GM21825 (cell line): ENCODE data around the gene RPTOR.
"Not testable (repeated sequence)": the region's sequence is repeated elsewhere in the genome, so short reads cannot be mapped to it uniquely, and the experiment has no call there.

ENCODE experiments used
- ATAC-seq: cut with Tn5 transposase; IDR thresholded peaks from one replicate; pipeline ENCODE4 v1.9.1; 2021; ENCODE audit warnings: mild to moderate bottlenecking, moderate library complexity; ENCODE audit not compliant: unreplicated experiment

The RPTOR gene

DNA sequence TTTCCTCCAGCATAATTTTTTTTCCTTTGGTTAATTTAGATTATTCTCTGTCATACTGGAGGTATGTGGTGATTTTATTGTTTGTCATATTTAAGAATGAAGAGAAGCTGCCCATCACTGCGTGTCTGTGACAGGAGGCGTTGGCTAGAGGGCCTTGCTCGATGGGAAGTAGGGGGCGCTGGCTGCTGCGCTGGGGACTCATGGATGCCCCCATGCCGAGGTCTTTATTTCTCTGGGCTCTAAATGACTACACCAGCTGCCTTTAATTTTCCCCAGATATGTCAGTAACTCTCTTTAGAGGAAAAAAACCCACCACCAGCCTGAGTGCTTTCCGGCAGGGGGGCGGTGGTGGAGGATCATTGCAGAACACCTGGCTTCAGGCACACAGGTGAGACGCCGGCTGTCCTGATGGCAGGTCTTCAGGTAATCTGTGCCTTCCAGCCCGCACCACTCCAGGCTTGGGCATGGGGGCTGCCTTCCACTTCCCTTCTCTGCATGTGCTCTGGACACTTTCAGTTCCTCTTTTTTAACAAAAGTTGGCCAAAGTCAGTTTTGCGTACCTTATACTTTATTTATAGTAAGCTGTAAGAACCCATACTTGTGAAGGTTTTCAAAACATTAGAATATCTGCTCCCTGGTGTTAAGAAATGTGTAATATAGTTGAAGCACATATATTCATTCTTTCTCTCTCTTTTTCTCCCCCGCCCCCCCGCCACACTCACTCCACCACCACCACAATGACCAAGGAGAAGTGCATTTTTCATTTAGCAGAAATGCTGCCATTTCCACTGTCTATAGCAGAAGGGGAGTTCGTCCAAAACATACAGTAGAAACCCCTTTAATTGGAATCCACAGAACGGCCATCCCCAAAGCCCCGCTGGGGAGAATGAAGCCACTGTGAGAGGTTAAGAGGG lies 192.7 kb downstream of the RPTOR start:
- peak; percentile 72 for ATAC-seq

DNA sequence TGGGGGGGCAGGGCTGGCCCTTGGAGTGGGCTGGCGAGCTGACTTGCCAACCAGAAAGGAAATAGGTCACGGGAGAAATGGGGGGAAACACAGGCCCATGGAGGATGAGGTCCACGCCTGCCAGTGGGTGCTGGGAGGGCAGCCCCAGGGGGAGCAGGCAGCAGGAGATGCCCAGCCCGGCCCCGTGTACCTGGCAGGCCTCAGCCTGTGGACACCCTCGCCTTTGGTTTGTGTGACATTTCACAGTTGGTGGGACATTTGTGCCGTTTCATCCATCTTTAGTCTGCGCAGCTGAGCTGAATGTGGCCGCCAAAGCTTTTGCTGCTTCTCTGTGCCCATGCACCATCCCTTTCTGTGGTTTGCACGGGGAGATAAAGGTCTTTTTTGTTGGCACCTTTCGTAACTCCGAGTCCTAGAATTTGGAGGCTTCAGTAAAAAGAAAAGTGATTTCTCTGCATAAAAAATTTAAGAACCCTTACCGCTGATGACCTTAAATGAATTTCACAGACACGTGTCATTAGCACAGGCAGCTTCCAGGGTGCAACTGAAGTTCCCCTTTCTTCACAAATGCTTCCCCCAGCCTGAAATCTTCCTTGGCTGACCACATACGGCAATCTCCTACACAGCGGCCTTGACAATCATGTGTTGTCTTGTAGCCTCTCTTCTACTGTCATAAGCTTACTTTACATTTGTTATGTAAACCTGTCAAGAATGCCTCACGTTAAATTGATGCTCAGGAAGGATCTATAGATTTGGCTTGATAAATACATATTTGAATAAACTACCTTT lies 193.6 kb downstream of the RPTOR start:
- ATAC-seq = peak; percentile 4

DNA sequence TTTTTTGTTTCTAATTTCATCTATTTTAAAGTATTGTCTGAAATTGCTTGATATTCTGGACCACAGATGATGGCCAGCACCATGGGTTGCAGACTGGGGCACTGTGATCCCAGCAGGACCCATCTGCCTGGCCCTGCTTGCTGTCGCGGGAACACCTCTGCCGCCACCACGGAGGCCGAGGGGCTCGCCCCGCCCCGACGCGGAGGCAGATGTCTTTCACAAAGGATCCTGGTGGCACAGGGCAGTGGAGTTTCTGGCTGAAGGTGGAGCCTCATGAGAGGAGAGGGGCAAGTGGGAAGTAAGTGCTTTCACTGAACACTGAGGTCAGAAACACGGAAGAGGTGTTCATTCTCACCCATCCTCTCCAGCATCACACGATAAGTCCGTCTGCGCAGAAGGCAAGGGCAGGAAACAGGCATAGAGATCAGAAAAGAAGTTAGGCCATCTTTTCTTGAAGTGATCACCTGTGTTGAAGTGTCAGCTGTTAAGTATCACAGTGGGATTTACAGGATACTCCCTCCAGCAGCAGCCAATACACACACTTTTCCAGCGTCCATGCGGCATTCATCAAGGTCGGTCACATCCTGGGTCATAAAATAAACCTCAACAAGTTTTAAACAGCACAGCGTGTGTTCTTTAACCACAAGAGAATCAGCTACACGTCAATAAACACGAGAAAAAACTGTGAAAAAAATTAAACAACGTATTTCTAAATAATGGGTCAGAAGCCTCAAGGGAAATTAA lies 194.5 kb downstream of the RPTOR start:
- ATAC-seq = no peak

DNA sequence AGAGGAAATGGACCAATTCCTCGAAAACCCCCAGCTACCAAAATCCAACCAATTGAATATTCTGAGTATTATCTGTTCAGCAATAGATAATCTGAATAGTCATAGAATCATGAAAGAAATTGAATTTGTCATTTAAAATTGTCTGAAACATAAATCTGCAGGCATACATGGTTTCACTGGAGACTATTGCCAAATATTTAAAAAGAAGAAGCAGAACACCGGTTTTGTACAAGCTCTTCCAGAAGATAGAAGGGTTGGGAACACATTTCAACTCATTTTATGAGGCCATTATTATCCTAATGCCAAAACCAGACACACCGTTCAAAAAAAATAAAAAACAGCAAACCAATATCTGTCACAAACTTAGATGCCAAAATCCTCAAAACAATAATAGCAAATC lies 195.5 kb downstream of the RPTOR start:
- no peak for ATAC-seq

DNA sequence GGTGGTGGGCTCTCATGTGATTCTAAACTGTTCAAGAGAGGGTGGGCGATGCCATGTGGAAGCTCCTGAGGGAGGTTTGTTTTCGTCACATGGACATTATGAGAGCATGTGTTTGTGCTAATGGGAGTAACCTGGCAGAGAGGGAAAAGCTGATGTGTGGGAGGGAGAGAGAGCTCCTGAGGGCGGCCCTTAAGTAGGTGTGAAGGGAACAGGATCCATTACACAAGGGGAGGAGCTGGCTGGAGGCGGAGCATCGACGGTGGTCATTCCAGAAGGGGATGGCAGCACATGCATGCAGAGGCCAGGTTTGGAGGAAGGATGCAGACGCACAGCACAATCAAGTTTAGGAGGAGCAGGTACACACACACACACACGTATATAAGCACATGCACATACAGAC lies 197.5 kb downstream of the RPTOR start:
- no peak for ATAC-seq

DNA sequence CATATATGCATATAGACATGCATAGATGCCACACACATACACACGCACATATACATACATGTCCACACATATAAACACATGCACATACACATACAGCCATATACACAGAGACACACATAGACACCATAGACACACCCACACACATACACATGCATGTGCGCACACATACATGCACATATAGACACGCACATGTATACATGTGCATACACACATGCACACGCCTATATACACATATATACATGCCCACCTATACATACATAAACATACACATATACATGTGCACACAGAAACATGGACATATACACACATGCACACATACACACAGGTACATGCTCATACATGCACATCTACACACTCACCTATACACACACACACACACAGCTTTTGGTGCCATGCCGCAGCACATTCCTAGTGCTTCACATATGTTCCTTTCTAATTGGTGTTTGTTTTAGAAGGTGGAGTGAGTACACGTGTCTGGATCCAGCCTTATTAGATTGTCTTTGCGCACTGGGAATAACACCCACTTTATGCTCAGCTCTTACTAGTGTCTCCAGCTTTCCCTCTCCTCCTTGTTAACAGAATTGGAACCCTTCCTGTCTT lies 198.0 kb downstream of the RPTOR start:
- no peak for ATAC-seq

DNA sequence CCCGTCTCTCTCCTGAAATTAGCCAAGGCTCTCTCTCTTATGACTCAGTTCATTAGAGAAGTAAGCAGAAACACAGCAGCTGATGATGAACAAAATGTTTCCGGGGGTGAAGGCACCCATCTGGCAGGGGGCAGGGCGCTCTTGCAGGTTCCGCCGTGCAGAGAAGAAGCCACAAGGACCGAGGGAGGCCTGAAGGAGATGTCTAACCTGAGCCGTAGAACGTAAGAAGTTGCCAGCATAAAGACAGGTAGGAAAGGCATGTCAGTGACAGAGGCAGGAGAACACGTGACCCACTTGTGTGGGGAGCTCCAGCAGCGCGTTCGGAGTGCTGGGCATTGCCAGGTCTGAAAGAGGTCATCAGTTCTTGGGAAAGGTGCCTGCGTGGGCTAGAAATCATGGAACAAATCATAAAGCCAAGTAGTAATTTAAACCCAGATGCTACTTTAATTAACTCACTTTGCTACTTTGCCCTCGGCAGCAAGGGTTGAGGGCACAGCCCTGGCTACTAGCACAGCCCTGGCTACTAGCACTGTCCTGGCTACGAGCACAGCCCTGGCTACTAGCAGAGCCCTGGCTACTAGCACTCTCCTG lies 198.6 kb downstream of the RPTOR start:
- ATAC-seq = no peak

DNA sequence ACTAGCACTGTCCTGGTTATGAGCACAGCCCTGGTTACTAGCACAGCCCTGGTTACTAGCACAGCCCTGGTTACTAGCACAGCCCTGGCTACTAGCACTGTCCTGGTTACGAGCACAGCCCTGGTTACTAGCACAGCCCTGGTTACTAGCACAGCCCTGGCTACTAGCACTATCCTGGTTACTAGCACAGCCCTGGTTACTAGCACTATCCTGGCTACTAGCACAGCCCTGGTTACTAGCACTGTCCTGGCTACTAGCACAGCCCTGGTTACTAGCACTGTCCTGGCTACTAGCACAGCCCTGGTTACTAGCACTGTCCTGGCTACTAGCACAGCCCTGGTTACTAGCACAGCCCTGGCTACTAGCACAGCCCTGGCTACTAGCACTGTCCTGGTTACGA lies 199.3 kb downstream of the RPTOR start:
- not testable (repeated sequence) for ATAC-seq

DNA sequence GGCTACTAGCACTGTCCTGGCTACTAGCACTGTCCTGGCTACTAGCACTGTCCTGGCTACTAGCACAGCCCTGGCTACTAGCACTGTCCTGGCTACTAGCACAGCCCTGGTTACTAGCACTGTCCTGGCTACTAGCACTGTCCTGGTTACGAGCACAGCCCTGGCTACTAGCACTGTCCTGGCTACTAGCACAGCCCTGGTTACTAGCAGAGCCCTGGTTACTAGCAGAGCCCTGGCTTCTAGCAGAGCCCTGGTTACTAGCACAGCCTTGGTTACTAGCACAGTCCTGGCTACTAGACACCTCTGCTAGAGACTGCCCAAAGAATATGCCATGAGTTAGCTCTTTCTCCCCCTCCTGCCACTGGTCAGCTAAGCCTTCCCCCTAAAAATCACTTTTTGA lies 200.1 kb downstream of the RPTOR start:
- ATAC-seq = not testable (repeated sequence)

DNA sequence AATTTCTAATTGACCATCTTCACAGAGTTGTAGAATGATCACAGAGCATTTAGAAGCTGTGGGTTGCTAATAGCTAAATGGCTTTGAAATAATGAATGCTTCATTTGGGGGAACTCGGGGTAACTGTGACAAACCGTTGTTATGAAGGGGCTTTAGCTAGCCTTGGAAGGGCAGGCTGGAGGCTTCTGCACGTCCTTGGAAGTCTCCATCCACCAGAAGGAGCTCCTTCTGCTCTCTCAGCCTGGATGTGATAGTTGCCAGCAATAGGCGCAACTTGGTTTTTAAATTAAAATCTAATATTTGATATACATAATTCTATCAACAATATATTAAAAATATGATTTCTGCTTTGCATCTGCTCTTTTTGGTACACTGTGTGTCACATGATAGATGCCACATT lies 200.5 kb downstream of the RPTOR start:
- no peak for ATAC-seq

DNA sequence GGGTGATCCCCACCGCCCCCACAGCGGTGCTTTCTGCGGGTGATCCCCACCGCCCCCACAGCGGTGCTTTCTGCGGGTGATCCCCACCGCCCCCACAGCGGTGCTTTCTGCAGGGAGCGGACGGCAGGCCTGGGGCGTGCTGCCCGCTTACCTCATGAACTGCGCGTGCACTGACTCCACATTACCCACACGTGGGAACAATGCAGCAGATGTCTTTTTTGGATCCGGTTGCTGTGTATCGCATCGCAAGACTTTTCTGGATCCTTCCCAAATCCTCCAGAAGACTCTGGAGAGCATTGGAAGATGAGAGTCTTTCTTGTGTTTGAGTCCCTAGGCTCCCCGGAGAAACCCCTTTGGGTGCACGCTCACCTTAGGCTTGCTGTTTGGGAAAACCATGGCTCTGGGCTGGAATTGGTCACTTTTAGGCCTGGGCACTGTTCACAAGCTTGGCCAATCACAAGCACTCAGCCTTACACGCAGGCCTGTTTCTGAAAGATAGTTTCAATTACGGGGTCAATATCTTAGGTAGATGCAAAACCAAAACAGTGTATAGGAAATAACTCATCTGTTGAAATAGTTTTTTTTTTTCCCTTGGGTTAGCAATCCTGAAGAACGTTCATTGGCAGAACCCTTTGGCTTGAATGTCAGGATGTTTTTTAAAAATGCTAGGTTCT lies 201.8 kb downstream of the RPTOR start:
- ATAC-seq = no peak

DNA sequence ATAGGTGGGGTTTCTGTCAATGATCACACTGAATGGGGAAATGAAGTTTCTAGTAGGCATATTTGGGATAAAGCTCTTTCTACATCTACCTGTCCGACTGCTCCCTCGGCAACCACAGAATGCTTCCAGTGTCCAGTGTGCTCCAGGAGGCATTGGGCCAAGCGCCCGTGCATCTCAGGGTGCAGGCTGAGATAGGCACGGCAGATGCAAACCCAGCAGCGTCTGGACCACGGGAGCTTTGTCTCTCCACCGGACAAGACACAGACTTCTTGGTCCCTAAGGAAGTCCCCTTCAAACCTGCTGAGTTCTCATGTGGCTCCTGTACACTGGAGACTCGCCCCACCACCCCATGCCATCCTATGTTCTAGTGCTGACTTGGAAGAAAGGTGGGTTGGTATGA lies 202.8 kb downstream of the RPTOR start:
- ATAC-seq = no peak

DNA sequence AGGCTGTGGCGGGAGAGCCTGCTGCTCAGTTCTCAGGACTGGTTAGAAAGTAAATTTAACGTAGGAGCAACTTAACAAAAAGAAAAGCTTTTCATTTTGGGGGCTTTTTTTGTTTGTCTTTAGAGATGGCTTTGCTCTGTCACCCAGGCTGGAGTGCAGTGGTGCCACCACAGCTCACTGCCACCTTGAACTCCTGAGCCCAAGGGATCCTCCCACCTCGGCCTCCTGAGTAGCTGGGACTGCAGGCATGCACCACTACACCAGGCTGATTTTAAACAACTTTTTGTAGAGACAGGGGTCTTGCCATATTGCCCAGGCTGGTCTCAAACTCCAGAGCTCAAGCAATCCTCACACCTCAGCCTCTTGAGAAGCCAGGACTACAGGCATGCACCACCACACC lies 205.0 kb downstream of the RPTOR start:
- no peak for ATAC-seq

DNA sequence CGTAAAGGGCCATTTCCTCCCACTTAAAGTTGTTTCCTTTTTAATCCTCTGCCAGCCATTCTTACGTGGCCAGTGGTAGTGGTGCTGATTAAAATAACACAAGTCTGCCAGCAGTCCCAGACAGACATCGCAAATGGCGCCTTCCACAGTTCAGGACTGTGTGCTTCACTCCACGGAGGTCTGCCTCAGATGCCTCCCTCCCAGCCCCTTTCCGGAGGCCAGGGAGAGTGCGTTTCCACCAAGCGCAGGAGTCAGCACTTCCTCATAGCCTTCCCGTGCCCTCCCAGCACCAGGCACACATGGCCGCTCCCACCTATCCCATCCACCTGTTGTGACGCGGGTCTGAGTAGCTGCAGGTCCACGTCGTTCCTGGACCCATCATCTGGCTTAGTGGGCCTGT lies 205.6 kb downstream of the RPTOR start:
- ATAC-seq = no peak

DNA sequence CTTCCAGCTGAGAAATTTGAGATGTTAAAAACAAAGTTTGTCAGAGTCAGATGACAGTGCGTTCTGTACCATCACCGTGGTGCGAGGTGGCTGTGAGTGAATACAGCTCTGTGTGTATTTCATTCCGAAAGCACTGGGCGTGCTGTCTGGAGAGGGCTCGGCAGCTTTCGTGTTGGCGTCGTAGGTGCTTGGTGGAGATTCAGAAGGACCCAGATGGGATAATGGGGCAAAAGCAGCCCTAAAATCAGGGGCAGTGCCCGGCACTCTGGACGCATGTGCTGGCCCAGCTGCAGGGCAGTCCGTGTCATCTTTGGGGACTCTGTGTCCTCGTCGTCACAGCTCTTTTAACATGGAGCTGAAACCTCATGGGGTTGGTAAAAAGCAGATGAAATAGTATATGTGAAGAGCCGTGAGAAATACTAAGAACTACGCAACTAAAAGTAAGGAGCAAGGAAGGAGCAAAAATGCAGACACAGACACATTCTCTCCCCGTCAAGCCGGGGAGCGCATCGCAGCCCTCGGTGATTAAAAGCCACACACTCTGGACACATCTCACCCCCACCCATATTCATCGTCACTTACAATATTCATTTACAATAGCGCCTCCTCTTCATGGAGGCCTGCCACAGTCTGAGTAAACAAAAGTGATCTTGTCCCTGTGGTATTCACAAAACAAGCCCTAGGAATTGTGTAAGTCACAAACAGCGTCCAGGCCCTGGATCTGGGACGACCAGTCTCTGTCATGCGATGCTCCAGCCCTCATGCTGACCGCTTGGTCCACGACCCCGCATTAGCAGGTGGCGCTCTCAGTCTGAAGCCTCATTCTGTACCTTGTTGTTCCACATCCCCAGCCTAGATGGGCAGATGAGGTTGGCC lies 206.7 kb downstream of the RPTOR start:
- no peak for ATAC-seq

DNA sequence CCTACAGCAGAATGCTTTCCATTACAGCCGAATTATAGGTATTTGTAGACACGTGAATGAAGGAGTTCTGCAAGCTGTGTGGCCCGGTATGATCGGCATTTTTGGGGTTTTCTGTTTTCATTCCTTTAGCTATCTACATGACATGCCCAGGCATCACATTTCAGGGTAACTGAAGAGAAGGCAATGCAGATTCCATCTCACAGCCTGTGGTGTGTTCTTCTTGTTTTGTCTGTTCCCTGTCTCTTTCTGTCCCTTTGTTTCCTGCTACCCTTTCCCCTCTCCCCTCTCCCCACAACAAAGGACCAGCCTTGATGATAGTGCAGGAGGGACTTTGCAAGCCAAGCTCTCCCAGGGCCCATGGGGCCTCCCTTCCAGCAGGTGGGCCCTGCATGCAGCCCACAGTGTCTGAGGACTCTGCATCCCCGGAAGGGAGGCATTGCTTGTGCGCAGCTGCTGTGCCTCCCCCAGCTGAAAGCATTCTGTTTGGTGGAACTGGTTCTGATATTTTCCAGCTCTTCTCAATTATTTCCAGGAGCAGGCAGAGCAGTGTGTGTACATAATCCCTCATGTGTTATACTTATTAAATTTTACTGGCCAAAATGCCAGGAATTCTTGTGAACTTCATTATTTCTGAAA lies 207.4 kb downstream of the RPTOR start:
- no peak for ATAC-seq

DNA sequence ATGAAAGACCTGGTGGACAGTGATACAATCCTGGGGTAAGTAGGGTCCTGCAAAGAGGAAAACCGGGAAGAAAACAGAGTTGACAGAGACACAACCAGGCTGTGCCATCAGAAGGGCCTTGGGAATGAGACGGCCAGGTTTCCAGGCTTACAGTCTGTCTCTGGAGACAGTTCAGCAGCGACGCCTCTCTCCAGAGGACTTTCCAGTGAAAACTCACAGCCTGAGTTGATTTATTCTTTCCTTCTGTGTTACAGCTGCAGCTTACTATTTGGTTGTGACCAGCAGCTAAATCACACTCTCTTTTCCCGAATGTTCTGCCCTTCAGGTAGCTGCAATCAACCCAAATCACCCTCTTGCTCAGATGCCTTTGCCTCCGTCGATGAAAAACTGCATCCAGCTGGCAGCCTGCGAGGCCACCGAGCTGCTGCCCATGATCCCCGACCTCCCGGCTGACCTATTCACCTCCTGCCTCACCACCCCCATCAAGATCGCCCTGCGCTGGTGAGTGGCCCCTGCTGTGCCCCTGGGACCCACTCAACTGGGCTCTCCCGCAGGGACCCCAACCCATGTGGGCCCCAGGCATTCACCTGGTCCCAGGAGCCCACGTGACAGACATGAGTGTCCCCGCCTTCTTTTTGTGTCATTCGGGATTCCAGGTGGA lies 209.2 kb downstream of the RPTOR start:
- no peak for ATAC-seq

DNA sequence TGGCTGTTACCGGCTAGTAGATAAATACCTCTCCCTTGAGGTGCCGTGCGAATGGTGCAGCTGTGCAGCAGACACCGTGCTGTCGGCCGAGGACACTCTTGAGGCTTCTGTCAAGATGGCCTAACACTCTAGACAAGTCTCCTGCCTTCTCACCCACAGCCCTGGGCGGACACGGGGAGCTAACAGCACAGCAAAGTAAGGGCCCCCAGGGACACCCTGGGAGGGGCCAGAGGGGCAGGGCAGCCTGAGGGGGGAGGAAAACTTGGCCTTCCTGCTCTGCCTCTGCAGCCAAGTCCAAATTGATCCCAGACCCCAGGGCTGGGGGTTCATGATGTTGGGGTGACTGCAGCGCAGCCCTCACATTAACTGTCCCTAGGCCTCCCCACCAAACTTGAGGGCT lies 210.2 kb downstream of the RPTOR start:
- no peak for ATAC-seq
